Muscle of leg (tissue), 11 donors: Measurements from ENCODE around the gene ANK3. TPM values are rescaled to one million over a fixed set of nuclear protein-coding genes. Genes with fewer than 3 reads are reported as not detected.

Experiments
- DNase-seq: peaks from one replicate; pipeline ENCODE4 v3.0.0; 2013
- H3K27ac ChIP-seq: one replicate; pipeline ENCODE4 v1.5.1; 2013; ENCODE audit warnings: mild to moderate bottlenecking, low read length, control low read depth
- H3K27me3 ChIP-seq: one replicate; pipeline ENCODE4 v1.6.1; 2013; ENCODE audit warnings: low read length; ENCODE audit not compliant: control insufficient read depth, insufficient read depth
- H3K36me3 ChIP-seq: one replicate; pipeline ENCODE4 v1.6.1; 2013; ENCODE audit warnings: low read length; ENCODE audit not compliant: control insufficient read depth, insufficient read depth
- H3K4me1 ChIP-seq: one replicate; pipeline ENCODE4 v1.6.1; 2013; ENCODE audit warnings: low read length; ENCODE audit not compliant: control insufficient read depth, insufficient read depth
- H3K4me3 ChIP-seq: one replicate; pipeline ENCODE4 v1.5.1; 2013; ENCODE audit warnings: low read length, control low read depth
- H3K9me3 ChIP-seq: replicated peaks from 2 replicates; pipeline ENCODE4 v1.6.1; 2013; ENCODE audit warnings: low read depth, low read length; ENCODE audit not compliant: control insufficient read depth
- WGBS: methylation state at CpG from one replicate; pipeline ENCODE4 v1.1.5; 2013; ENCODE audit warnings: missing lambda C conversion rate; ENCODE audit not compliant: insufficient coverage; 5-methylcytosine and 5-hydroxymethylcytosine counted together
- polyA plus RNA-seq, 8 donors: library from polyadenylated mRNA; unstranded; fragments of 120-200 nt; gene quantifications; one replicate each; pipeline versions ENCODE4 v1.2.1 to v1.2.3, GENCODE V29; 2013; ENCODE audit warnings: inconsistent platforms in 1 of 8, low replicate concordance in 1 of 8; ENCODE audit not compliant: insufficient read length in 8 of 8, insufficient read depth in 1 of 8
- total RNA-seq: library from RNA; stranded (reverse); fragments of 120-200 nt; gene quantifications from one replicate; pipeline ENCODE4 v1.2.4, GENCODE V29; 2013

Gene ANK3
- total and polyA plus RNA-seq, 9 donors = 64.0 to 158 (median 90.8) TPM

- Histone ChIP-seq H3K27ac (no peak overlapping the region), H3K27me3 (no peaks in the 10 kb centered on the region), H3K4me3 (no peak overlapping the region), H3K36me3 (no peaks in the 10 kb centered on the region), H3K9me3 (no peaks in the 10 kb centered on the region), H3K4me1 (no peaks in the 10 kb centered on the region)
- WGBS = no CpG with 5 or more reads among the region's 1 CpG
- DNase-seq = no peak
These were observed 37.5 kb upstream of the ANK3 start for GRCh38 chr10:60427148-60427547.

DNA sequence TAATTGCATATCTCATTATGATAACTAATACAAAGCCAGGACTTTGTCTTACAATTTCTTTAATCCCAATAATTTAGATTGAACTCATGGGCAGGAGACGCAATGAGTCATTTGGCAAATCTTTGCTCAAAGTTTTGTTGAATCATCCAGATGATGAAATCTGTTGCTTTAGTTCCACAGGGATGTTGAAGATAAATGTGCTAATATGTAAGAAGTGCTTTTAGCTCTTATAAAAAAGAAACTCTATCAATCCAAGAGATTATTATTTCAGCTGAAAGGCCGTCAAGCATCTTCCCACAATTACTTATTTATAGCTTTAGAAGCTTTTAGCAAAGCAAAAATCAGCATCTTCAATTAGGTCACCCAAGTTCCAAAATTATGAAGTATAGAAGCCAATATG lies 36.8 kb upstream of the ANK3 start:
- H3K36me3 ChIP-seq = no peaks in the 10 kb centered on the region
- H3K27me3 ChIP-seq = no peaks in the 10 kb centered on the region
- H3K9me3 ChIP-seq = no peaks in the 10 kb centered on the region
- no peaks in the 10 kb centered on the region for H3K4me1 ChIP-seq
- WGBS = no CpG with 5 or more reads among the region's 2 CpGs
- H3K27ac ChIP-seq = no peak overlapping the region
- no peak for DNase-seq
- H3K4me3 ChIP-seq = no peak overlapping the region

DNA sequence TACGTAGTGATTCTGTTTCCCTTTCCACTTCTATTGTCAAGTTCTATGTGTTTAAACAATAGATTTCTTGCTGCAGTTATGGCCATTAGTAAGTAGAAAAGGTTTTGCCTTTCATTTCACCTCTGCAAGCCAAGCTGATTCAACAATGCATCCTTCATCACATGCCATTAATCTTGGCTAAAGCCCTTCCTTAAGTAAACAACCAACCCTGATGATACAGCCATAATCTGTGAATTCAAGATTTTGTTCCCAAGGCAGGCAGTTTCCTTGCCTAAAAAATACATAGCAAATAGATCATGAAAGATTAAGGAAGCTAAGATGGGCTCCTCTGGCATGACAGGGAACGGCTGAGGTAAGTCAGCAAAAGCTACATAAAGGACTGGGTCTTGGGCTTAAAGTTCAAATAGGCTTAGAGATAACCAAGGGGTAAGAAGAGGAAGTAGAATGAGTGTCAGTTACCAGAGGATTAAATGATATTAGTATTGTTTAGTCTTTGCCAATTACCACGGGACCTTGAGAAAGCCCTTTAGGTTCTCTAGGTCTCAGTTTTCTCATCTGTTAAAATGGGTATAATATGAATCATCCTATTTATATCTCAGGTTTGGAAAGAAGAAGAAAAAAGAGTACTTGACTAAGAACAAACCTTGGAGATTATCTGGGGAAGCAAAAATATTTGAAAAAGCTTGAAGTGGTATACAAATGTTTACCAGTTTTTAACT lies 35.9 kb upstream of the ANK3 start:
- DNase-seq = no peak
- no peaks in the 10 kb centered on the region for H3K36me3 ChIP-seq
- WGBS = 20% methylated on average over 1 of the region's 3 CpGs
- H3K27me3 ChIP-seq = no peaks in the 10 kb centered on the region
- no peaks in the 10 kb centered on the region for H3K9me3 ChIP-seq
- H3K27ac ChIP-seq = no peak overlapping the region
- no peak overlapping the region for H3K4me3 ChIP-seq
- no peaks in the 10 kb centered on the region for H3K4me1 ChIP-seq

GRCh38 chr10:60424971-60425370 lies 35.3 kb upstream of the ANK3 start:
- 61% methylated on average over 4 of the region's 4 CpGs for WGBS
- Histone ChIP-seq H3K27ac (no peak overlapping the region), H3K36me3 (no peaks in the 10 kb centered on the region), H3K4me1 (no peaks in the 10 kb centered on the region), H3K27me3 (no peaks in the 10 kb centered on the region), H3K4me3 (no peak overlapping the region), H3K9me3 (no peaks in the 10 kb centered on the region)
- DNase-seq = no peak

GRCh38 chr10:60423920-60424319 lies 34.2 kb upstream of the ANK3 start:
- Histone ChIP-seq H3K27ac (no peak overlapping the region), H3K27me3 (no peaks in the 10 kb centered on the region), H3K9me3 (no peaks in the 10 kb centered on the region), H3K4me3 (no peak overlapping the region), H3K36me3 (no peaks in the 10 kb centered on the region), H3K4me1 (no peaks in the 10 kb centered on the region)
- DNase-seq = no peak
- no CpG with 5 or more reads among the region's 1 CpG for WGBS

- Histone ChIP-seq H3K36me3 (no peaks in the 10 kb centered on the region), H3K4me3 (no peak overlapping the region), H3K4me1 (no peaks in the 10 kb centered on the region), H3K27ac (no peak overlapping the region), H3K9me3 (no peaks in the 10 kb centered on the region), H3K27me3 (no peaks in the 10 kb centered on the region)
- no CpG with 5 or more reads among the region's 5 CpGs for WGBS
- no peak for DNase-seq
These were observed 33.1 kb upstream of the ANK3 start for GRCh38 chr10:60422809-60423208.

- Histone ChIP-seq H3K27me3 (no peaks in the 10 kb centered on the region), H3K27ac (no peak overlapping the region), H3K36me3 (no peaks in the 10 kb centered on the region), H3K4me1 (no peaks in the 10 kb centered on the region), H3K4me3 (no peak overlapping the region), H3K9me3 (no peaks in the 10 kb centered on the region)
- DNase-seq = no peak
- 60% methylated on average over 1 of the region's 5 CpGs for WGBS
These were observed 31.6 kb upstream of the ANK3 start for GRCh38 chr10:60420991-60421894.

DNA sequence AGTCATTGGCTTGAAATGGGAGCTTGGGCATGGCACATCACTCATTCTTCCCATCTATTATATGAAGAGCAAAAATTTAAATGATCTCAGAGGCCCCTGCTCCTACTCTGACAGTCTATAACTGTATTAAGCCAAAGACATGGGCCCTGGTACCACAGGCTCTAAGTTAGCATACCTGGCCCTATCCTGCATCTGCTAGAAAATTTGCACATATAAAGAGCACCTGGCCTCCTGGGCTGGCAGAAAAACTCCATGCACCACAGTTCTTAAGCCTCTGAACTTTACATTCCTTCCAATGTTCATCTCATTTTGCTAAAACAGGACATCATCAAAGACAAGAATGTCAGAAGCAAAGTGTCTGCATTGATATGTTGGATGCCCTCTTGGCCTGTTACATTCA lies 29.6 kb upstream of the ANK3 start:
- Histone ChIP-seq H3K36me3 (no peaks in the 10 kb centered on the region), H3K27ac (no peak overlapping the region), H3K27me3 (no peaks in the 10 kb centered on the region), H3K9me3 (no peaks in the 10 kb centered on the region), H3K4me3 (no peak overlapping the region), H3K4me1 (peaks cover 4% of the 10 kb centered on the region)
- DNase-seq = no peak

DNA sequence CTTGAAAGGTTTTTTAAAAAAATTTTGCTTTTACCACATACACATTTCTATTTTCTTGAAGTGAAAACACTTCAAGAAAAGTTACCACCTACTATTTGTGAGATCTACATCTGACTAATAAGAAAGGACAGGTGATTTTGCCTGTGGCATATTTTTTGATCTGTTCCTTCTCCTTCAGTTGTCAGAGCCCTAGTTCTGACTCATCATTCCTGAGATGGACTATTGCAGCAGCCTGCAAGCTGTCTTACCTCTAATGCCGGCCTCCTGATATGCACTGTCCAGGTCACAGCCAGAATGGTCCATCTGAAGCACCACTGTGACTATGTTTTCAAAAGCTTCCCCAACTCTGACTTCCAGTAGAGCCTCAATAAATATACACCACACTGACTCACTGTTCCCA lies 28.2 kb upstream of the ANK3 start:
- H3K4me3 ChIP-seq = no peak overlapping the region
- H3K36me3 ChIP-seq = no peaks in the 10 kb centered on the region
- H3K27ac ChIP-seq = no peak overlapping the region
- H3K4me1 ChIP-seq = peaks cover 4% of the 10 kb centered on the region
- 25% methylated on average over 1 of the region's 1 CpG for WGBS
- no peak for DNase-seq
- no peaks in the 10 kb centered on the region for H3K9me3 ChIP-seq
- H3K27me3 ChIP-seq = no peaks in the 10 kb centered on the region

DNA sequence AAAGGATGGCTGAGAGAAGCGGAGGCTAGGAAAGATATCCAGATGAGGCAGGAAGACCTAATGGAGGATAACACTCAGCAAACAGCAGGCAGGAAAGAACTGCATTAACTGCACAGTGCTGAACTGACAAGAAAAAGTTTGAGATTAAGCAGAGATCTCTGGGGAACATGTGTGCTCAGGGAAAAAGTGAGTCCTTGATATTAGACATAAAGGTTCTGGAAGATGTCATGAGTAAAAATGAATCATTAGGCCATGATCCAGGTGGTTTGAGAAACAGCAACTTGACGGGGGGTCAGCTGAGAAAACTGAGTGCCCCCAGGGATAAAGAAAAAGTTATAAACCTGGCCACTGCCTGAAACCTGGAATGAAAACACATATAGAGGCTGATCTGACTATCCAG lies 27.3 kb upstream of the ANK3 start:
- DNase-seq = no peak
- no peaks in the 10 kb centered on the region for H3K27me3 ChIP-seq
- H3K27ac ChIP-seq = no peak overlapping the region
- H3K36me3 ChIP-seq = no peaks in the 10 kb centered on the region
- 79% methylated on average over 1 of the region's 2 CpGs for WGBS
- peaks cover 4% of the 10 kb centered on the region for H3K4me1 ChIP-seq
- H3K4me3 ChIP-seq = no peak overlapping the region
- H3K9me3 ChIP-seq = no peaks in the 10 kb centered on the region
